CD4-positive, alpha-beta T cell (primary cell): ENCODE data around the gene SERPINA5. TPM values are rescaled to one million over a fixed set of nuclear protein-coding genes. Genes with fewer than 3 reads are reported as not detected.

Experiments
- ATAC-seq: fragments of 200-7000 bp; cut with Tn5 transposase; one replicate; pipeline ENCODE4 v1.10.0; 2022; ENCODE audit warnings: mild to moderate bottlenecking; ENCODE audit not compliant: poor library complexity
- CTCF ChIA-PET: fragments of 350-600 bp; sonication (Branson Sonifier 250); formaldehyde crosslinking; loops from one replicate; lab custom pipeline; 2021; ENCODE audit warnings: antibody characterized with exemption, inconsistent platforms; lab: Charles Lee
- POLR2A ChIA-PET: fragments of 350-600 bp; sonication (Branson Sonifier 250); formaldehyde crosslinking; loops from one replicate; lab custom pipeline; 2021; ENCODE audit warnings: antibody characterized with exemption, inconsistent platforms; lab: Charles Lee
- DNase-seq, 14 experiments: peaks; one replicate each; pipeline ENCODE4 v3.0.0-alpha.2; 2013 to 2020; ENCODE audit warnings: mixed read lengths in 2 of 14
- H3K27ac ChIP-seq, 2 donors: one replicate each; pipeline versions ENCODE4 v1.5.1 to v1.7.0; 2013; ENCODE audit warnings: low read length in 2 of 2, low read depth in 1 of 2, mild to moderate bottlenecking in 1 of 2
- H3K27me3 ChIP-seq, 2 experiments: 1 replicate in 1 of 2; 2 replicates in 1 of 2; pipeline versions ENCODE4 v1.6.1 to v1.7.0; 2013; ENCODE audit warnings: low read length in 2 of 2, control low read depth in 1 of 2, mild to moderate bottlenecking in 1 of 2, moderate library complexity in 1 of 2; ENCODE audit not compliant: insufficient read depth in 2 of 2, control insufficient read depth in 1 of 2
- H3K36me3 ChIP-seq: one replicate; pipeline ENCODE4 v1.6.1; 2013; ENCODE audit warnings: low read length, control low read depth; ENCODE audit not compliant: insufficient read depth
- H3K4me1 ChIP-seq: one replicate; pipeline ENCODE4 v1.6.1; 2013; ENCODE audit warnings: low read length, control low read depth; ENCODE audit not compliant: insufficient read depth
- H3K4me3 ChIP-seq: one replicate; pipeline ENCODE4 v1.5.1; 2013; ENCODE audit warnings: mild to moderate bottlenecking, low read length, moderate library complexity
- H3K9me3 ChIP-seq, 2 experiments: 1 replicate in 1 of 2; 2 replicates in 1 of 2; pipeline versions ENCODE4 v1.6.1 to v1.7.0; 2013; ENCODE audit warnings: low read length in 2 of 2, mild to moderate bottlenecking in 2 of 2, control low read depth in 1 of 2, moderate library complexity in 1 of 2; ENCODE audit not compliant: control insufficient read depth in 1 of 2, insufficient read depth in 1 of 2
- H3K27ac Mint-ChIP-seq: one replicate; pipeline ENCODE4 v1.8.0; 2020; ENCODE audit warnings: mixed read lengths
- H3K27me3 Mint-ChIP-seq: one replicate; pipeline ENCODE4 v1.8.0; 2021; ENCODE audit warnings: mixed read lengths
- H3K36me3 Mint-ChIP-seq: one replicate; pipeline ENCODE4 v1.8.0; 2021; ENCODE audit warnings: low read depth, mixed read lengths
- H3K4me1 Mint-ChIP-seq: one replicate; pipeline ENCODE4 v1.8.0; 2021; ENCODE audit warnings: low read depth, mixed read lengths
- H3K4me3 Mint-ChIP-seq: one replicate; pipeline ENCODE4 v1.8.0; 2020; ENCODE audit warnings: mild to moderate bottlenecking, mixed read lengths
- H3K9me3 Mint-ChIP-seq: one replicate; pipeline ENCODE4 v1.8.0; 2020; ENCODE audit warnings: mixed read lengths
- intact Hi-C, 2 experiments: fragments of 100-400 bp; cut with DNase I in 1 of 2; cut with micrococcal nuclease in 1 of 2; formaldehyde crosslinking; loops; one replicate each; pipeline versions ENCODE4 v1.15.1 to v1.9.0; 2023 to 2025; cut with DNase I, micrococcal nuclease
- total RNA-seq, 174 experiments: library from RNA in 2 of 174; stranded (reverse) in 2 of 174; gene quantifications; one replicate each; pipeline ENCODE4 v1.2.3 and lab custom pipeline; 2021 to 2026
- TF ChIP-seq, protein P1 (sequence below): fragments of 200-600 bp; IDR thresholded peaks from one replicate; pipeline ENCODE4 v1.8.0; 2022; ENCODE audit warnings: antibody characterized with exemption, mild to moderate bottlenecking

The SERPINA5 gene
- total RNA-seq, 2 experiments from 2014 or later: not detected

- no peak overlapping the region for H3K27ac Mint-ChIP-seq
- CTCF ChIA-PET: no interaction called here
These were observed 25.2 kb upstream of the SERPINA5 start for GRCh38 chr14:94555991-94556390.

DNA sequence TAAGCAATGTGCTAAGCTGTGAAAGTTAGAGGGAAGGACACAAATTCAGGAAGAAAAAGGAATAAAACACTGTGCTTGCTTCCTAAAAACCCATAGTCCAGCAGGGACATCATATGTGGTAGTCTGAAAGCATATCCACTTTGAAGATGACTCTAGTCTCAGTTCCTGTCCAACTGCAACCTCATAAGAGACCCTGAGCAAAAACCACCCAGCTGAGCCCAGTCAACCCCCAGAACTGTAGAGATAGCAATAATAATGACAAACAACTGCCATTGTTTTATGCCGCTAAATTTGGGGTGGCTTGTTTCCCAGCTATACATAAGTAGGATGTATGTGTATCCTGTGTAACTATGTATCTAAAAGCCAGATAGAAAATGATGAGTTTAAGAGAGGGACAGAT, 23.9 kb upstream of the SERPINA5 start:
- Mint-ChIP-seq H3K4me1 (no peaks in the 10 kb centered on the region), H3K36me3 (no peaks in the 10 kb centered on the region)
- peaks cover 0 to 11% of the 10 kb centered on the region in 2 experiments for H3K9me3 ChIP-seq

More at GRCh38 chr14:94555991-94556390, 25.2 kb upstream of the SERPINA5 start:
- H3K9me3 ChIP-seq: peaks cover 0 to 11% of the 10 kb centered on the region in 2 experiments
- POLR2A ChIA-PET: no interaction called here
- ATAC-seq (no peak), DNase-seq (no peak)
- H3K36me3 ChIP-seq: no peaks in the 10 kb centered on the region
- TF ChIP-seq, protein P1, sequence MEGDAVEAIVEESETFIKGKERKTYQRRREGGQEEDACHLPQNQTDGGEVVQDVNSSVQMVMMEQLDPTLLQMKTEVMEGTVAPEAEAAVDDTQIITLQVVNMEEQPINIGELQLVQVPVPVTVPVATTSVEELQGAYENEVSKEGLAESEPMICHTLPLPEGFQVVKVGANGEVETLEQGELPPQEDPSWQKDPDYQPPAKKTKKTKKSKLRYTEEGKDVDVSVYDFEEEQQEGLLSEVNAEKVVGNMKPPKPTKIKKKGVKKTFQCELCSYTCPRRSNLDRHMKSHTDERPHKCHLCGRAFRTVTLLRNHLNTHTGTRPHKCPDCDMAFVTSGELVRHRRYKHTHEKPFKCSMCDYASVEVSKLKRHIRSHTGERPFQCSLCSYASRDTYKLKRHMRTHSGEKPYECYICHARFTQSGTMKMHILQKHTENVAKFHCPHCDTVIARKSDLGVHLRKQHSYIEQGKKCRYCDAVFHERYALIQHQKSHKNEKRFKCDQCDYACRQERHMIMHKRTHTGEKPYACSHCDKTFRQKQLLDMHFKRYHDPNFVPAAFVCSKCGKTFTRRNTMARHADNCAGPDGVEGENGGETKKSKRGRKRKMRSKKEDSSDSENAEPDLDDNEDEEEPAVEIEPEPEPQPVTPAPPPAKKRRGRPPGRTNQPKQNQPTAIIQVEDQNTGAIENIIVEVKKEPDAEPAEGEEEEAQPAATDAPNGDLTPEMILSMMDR: no peak
- no peak overlapping the region for H3K27ac ChIP-seq
- H3K4me1 ChIP-seq: no peaks in the 10 kb centered on the region
- intact Hi-C loops: loop anchor here in 1 of 2 experiments (10.0 kb wide), 1 partner anchor 421 kb away; no protein-coding TSS in a partner anchor
- Mint-ChIP-seq H3K36me3 (no peaks in the 10 kb centered on the region), H3K27me3 (peaks cover 83% of the 10 kb centered on the region), H3K4me1 (no peaks in the 10 kb centered on the region), H3K4me3 (no peak overlapping the region), H3K9me3 (peaks cover 13% of the 10 kb centered on the region)
- no peak overlapping the region for H3K4me3 ChIP-seq
- H3K27me3 ChIP-seq: peaks cover 0 to 2% of the 10 kb centered on the region in 2 experiments

DNA sequence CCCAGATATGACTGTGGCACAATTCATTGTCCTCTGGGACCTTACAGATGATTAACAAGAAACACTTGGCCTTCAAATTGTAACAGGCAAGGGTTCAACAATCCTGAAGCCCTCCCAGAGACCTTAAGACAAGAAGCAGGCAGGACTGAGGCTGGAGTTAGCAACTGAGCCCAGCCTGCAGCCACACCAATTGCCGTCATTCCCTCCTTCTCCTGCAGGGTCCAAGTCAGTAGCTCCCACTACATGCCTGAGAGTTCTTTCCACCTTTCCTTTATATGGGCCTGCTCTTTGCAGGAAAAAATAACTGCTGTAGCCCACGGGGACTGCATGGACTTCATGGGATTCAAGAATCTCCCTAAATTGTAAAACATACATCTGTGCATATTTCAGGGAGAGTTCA, 22.4 kb upstream of the SERPINA5 start:
- no peak overlapping the region for H3K27ac ChIP-seq
- POLR2A ChIA-PET: no interaction called here
- TF ChIP-seq, protein P1: no peak
- peaks cover 0 to 11% of the 10 kb centered on the region in 2 experiments for H3K9me3 ChIP-seq
- H3K4me1 ChIP-seq: no peaks in the 10 kb centered on the region
- Mint-ChIP-seq H3K36me3 (no peaks in the 10 kb centered on the region), H3K4me1 (no peaks in the 10 kb centered on the region), H3K9me3 (peaks cover 12% of the 10 kb centered on the region), H3K4me3 (no peak overlapping the region), H3K27me3 (peaks cover 64% of the 10 kb centered on the region), H3K27ac (no peak overlapping the region)
- no peak for ATAC-seq
- intact Hi-C loops: loop anchor here in 1 of 2 experiments (10.0 kb wide), 1 partner anchor 424 kb away; no protein-coding TSS in a partner anchor
- no peak overlapping the region for H3K4me3 ChIP-seq
- CTCF ChIA-PET: no interaction called here
- peaks cover 0 to 5% of the 10 kb centered on the region in 2 experiments for H3K27me3 ChIP-seq
- DNase-seq: no peak
- no peaks in the 10 kb centered on the region for H3K36me3 ChIP-seq

More for the DNA sequence above, 23.9 kb upstream of the SERPINA5 start:
- Histone ChIP-seq H3K27ac (no peak overlapping the region), H3K27me3 (peaks cover 0 to 2% of the 10 kb centered on the region in 2 experiments), H3K4me1 (no peaks in the 10 kb centered on the region), H3K36me3 (no peaks in the 10 kb centered on the region), H3K4me3 (no peak overlapping the region)
- Mint-ChIP-seq H3K27ac (no peak overlapping the region), H3K27me3 (peaks cover 74% of the 10 kb centered on the region), H3K4me3 (no peak overlapping the region), H3K9me3 (peaks cover 13% of the 10 kb centered on the region)
- intact Hi-C loops: loop anchor here in 1 of 2 experiments (10.0 kb wide), 1 partner anchor 423 kb away; no protein-coding TSS in a partner anchor
- no peak for ATAC-seq
- TF ChIP-seq, protein P1: no peak
- no peak for DNase-seq
- POLR2A ChIA-PET: no interaction called here
- CTCF ChIA-PET: no interaction called here
